Left lung (tissue), 10 donors: ENCODE measurements around the gene PCSK4. TPM values are rescaled to one million over a fixed set of nuclear protein-coding genes. Genes with fewer than 3 reads are reported as not detected.

ENCODE experiments used
- ATAC-seq: fragments of 200-7000 bp; cut with Tn5 transposase; one replicate; pipeline ENCODE4 v1.9.1; 2020; ENCODE audit warnings: moderate library complexity
- DNase-seq, 4 donors: peaks; one replicate each; pipeline ENCODE4 v3.0.0-alpha.2; 2013 to 2020
- H3K27ac ChIP-seq, 2 donors: fragments of 200-600 bp; sonication (generic) in 1 of 2; one replicate each; pipeline versions ENCODE4 v1.5.0 to v1.8.0; 2020 to 2021
- H3K27me3 ChIP-seq, 2 donors: fragments of 200-600 bp; sonication (generic) in 1 of 2; one replicate each; pipeline versions ENCODE4 v1.5.0 to v1.8.0; 2020 to 2021
- H3K36me3 ChIP-seq, 2 donors: fragments of 200-600 bp; sonication (generic) in 1 of 2; one replicate each; pipeline versions ENCODE4 v1.5.0 to v1.8.0; 2020 to 2021
- H3K4me1 ChIP-seq, 2 donors: fragments of 200-600 bp; one replicate each; pipeline ENCODE4 v1.8.0; 2021
- H3K4me3 ChIP-seq, 2 donors: fragments of 200-600 bp; sonication (generic) in 1 of 2; one replicate each; pipeline versions ENCODE4 v1.5.0 to v1.8.0; 2020 to 2021; ENCODE audit warnings: mild to moderate bottlenecking in 1 of 2
- H3K9me3 ChIP-seq, 2 donors: fragments of 200-600 bp; sonication (generic) in 1 of 2; one replicate each; pipeline versions ENCODE4 v1.5.0 to v1.8.0; 2020 to 2021
- CTCF ChIP-seq, 2 donors: fragments of 200-600 bp; sonication (generic) in 1 of 2; IDR thresholded peaks; one replicate each; pipeline versions ENCODE4 v1.5.0 to v1.8.0; 2021; ENCODE audit warnings: antibody characterized with exemption in 2 of 2
- intact Hi-C, 2 donors: fragments of 100-400 bp; cut with DNase I; formaldehyde crosslinking; loops; one replicate each; pipeline versions ENCODE4 v1.11.2 to v1.14.2; 2022
- polyA plus RNA-seq, 6 donors: library from polyadenylated mRNA; unstranded; fragments of 120-200 nt; gene quantifications; one replicate each; pipeline ENCODE4 v1.2.1, GENCODE V29; 2013; ENCODE audit not compliant: insufficient read length in 6 of 6
- total RNA-seq, 2 donors: library from RNA; stranded (reverse); fragmentation: NEBNext Ultra II Directional; extraction: Animal tissue kit (Norgen Biotek cat#: 25700); gene quantifications; one replicate each; pipeline ENCODE4 v1.2.1, GENCODE V29; 2021
- donor health status: DM: no; HTN: yes; CAD: no.
- donor health status: DM: no; HTN: no; CAD: no.

Gene PCSK4
- total and polyA plus RNA-seq, 8 donors, result 1.9 to 6.1 (median 4.0) TPM

GRCh38 chr19:1438035-1438932, 51.9 kb downstream of the PCSK4 start, which contains the start of gene RPS15:
Gene RPS15, plus strand, starts transcription at chr19:1438396. Its CDS starts 30 bp downstream, at chr19:1438426.
- ATAC-seq (peak; percentile 97), DNase-seq (peak; percentile 95 to 98 (median 98))
- no peaks in the 10 kb centered on the region for H3K27me3 ChIP-seq
- peak within 1 kb of the TSS; percentile 79 to 89 for H3K27ac ChIP-seq
- intact Hi-C loops, result no loop called here
- peaks cover 13 to 28% of the 10 kb centered on the region in 2 donors for H3K4me1 ChIP-seq
- H3K4me3 ChIP-seq, result peak within 1 kb of the TSS; percentile 84 to 96
- H3K9me3 ChIP-seq, result no peaks in the 10 kb centered on the region
- TF ChIP-seq CTCF (IDR thresholded peaks at IDR 0.05), result peak; percentile 90 to 97
- H3K36me3 ChIP-seq, result peaks cover 0 to 65% of the 10 kb centered on the region in 2 donors

- DNase-seq (no peak), ATAC-seq (no peak)
- peak overlapping the region in 1 of 2 donors; percentile 84 for H3K4me3 ChIP-seq
- intact Hi-C loops, result no loop called here
- peaks cover 13 to 28% of the 10 kb centered on the region in 2 donors for H3K4me1 ChIP-seq
- no peaks in the 10 kb centered on the region for H3K9me3 ChIP-seq
- no peak for TF ChIP-seq CTCF (IDR thresholded peaks at IDR 0.05)
- peaks cover 0 to 65% of the 10 kb centered on the region in 2 donors for H3K36me3 ChIP-seq
- peak overlapping the region in 1 of 2 donors; percentile 89 for H3K27ac ChIP-seq
- H3K27me3 ChIP-seq, result no peaks in the 10 kb centered on the region
Observed at GRCh38 chr19:1437609-1438008, 52.5 kb downstream of the PCSK4 start.

DNA sequence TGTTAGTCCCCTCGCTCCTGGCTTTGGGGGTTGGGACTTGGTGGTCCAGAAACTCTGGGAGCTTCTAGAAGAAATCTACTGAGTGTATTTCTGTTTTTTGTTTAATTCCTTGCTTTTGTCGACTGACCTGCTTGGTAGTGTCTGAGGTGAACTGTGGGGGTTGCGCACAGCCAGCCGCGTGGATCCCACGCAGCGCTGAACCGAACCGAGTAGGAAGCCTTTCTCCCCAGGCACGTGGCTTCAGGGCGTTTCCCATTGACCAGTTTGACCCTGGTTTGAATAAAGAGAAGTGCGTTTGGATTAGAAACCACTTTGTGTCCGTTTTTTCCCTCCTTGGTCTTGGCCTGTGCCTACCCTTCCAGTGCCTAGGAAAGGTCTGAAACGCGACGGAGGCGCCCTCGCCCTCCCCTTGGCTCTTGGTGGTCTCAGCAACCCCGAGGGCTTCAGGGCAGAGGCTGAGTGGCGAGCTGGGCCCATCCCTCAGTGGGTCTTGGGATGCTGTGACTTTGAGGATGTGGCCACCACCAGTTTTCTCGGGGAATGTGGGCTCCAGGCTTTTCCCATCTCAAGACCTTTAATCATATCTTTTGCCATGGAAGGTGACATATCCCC, 54.7 kb downstream of the PCSK4 start:
- Histone ChIP-seq H3K36me3 (peaks cover 0 to 65% of the 10 kb centered on the region in 2 donors), H3K9me3 (no peaks in the 10 kb centered on the region), H3K27ac (no peak overlapping the region), H3K27me3 (no peaks in the 10 kb centered on the region), H3K4me3 (no peak overlapping the region), H3K4me1 (peaks cover 13 to 23% of the 10 kb centered on the region in 2 donors)
- ATAC-seq, result no peak
- DNase-seq, result no peak
- intact Hi-C loops, result no loop called here
- no peak for TF ChIP-seq CTCF (IDR thresholded peaks at IDR 0.05)

- intact Hi-C loops, result no loop called here
Observed at GRCh38 chr19:1434577-1435060, 55.5 kb downstream of the PCSK4 start.

More at GRCh38 chr19:1434577-1435060, 55.5 kb downstream of the PCSK4 start:
- H3K4me3 ChIP-seq, result no peak overlapping the region
- no peak for ATAC-seq
- DNase-seq, result peak in 1 of 4 donors; percentile 66
- H3K27me3 ChIP-seq, result no peaks in the 10 kb centered on the region
- H3K27ac ChIP-seq, result no peak overlapping the region
- no peaks in the 10 kb centered on the region for H3K9me3 ChIP-seq
- H3K4me1 ChIP-seq, result peaks cover 5 to 15% of the 10 kb centered on the region in 2 donors
- TF ChIP-seq CTCF (IDR thresholded peaks at IDR 0.05), result no peak
- peaks cover 0 to 65% of the 10 kb centered on the region in 2 donors for H3K36me3 ChIP-seq
